Measurements from ENCODE around the gene GRK5. TPM values are rescaled to one million over a fixed set of nuclear protein-coding genes. Genes with fewer than 3 reads are reported as not detected.
"Not testable (repeated sequence)": the region's sequence is repeated elsewhere in the genome, so short reads cannot be mapped to it uniquely, and the experiment has no call there.

Gene GRK5
- total RNA-seq, 4 donors from 2014 or later, result 6.2 to 12.5 (median 9.1) TPM

DNA sequence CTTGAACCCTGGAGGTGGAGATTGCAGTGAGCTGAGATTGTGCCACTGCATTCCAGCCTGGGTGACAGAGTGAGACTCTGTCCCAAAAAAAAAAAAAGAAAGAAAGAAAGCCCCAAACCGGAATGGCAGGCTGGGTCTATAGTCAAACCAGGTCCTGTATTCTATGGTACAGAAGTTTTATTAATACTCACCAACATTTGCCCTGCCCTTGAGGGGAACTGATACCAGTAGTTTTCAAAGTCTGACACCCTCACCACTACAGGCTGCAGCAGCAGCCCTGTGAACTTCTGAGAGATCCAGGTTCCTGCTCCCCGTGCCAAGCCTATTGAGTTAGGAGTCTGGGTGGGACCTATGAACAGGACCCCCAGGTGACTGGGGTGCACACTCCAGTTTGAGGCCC, 254.6 kb downstream of the GRK5 start:
- H3K9me3 ChIP-seq, result no peaks in the 10 kb centered on the region
- no peaks in the 10 kb centered on the region for H3K27me3 ChIP-seq
- DNase-seq, result no peak
- intact Hi-C loops (cut with DNase I; ENCODE audit: low total_unique reads), result no loop called here
- no peak for TF ChIP-seq POLR2A (IDR thresholded peaks at IDR 0.05)
- TF ChIP-seq, protein P1, sequence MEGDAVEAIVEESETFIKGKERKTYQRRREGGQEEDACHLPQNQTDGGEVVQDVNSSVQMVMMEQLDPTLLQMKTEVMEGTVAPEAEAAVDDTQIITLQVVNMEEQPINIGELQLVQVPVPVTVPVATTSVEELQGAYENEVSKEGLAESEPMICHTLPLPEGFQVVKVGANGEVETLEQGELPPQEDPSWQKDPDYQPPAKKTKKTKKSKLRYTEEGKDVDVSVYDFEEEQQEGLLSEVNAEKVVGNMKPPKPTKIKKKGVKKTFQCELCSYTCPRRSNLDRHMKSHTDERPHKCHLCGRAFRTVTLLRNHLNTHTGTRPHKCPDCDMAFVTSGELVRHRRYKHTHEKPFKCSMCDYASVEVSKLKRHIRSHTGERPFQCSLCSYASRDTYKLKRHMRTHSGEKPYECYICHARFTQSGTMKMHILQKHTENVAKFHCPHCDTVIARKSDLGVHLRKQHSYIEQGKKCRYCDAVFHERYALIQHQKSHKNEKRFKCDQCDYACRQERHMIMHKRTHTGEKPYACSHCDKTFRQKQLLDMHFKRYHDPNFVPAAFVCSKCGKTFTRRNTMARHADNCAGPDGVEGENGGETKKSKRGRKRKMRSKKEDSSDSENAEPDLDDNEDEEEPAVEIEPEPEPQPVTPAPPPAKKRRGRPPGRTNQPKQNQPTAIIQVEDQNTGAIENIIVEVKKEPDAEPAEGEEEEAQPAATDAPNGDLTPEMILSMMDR (IDR thresholded peaks at IDR 0.05 in 4 of 5, conservative IDR thresholded peaks at IDR 0.05 in 1 of 5), result no peak
- in situ Hi-C loops (cut with MboI; ENCODE audit: low sequenced_read_pairs in 4 of 4), result no loop called here
- no peaks in the 10 kb centered on the region for H3K36me3 ChIP-seq
- H3K4me3 ChIP-seq, result no peak overlapping the region
- no peaks in the 10 kb centered on the region for H3K4me1 ChIP-seq
- ATAC-seq, result no peak
- H3K27ac ChIP-seq, result no peak overlapping the region

- in situ Hi-C loops (cut with MboI; ENCODE audit: low sequenced_read_pairs in 4 of 4) (no loop called here), intact Hi-C loops (cut with DNase I; ENCODE audit: low total_unique reads) (no loop called here)
- H3K4me3 ChIP-seq, result no peak overlapping the region
- TF ChIP-seq POLR2A (IDR thresholded peaks at IDR 0.05), result no peak
- DNase-seq, result no peak
- H3K27ac ChIP-seq, result no peak overlapping the region
- ATAC-seq, result no peak
- H3K27me3 ChIP-seq, result no peaks in the 10 kb centered on the region
- no peaks in the 10 kb centered on the region for H3K9me3 ChIP-seq
- H3K4me1 ChIP-seq, result no peaks in the 10 kb centered on the region
- H3K36me3 ChIP-seq, result no peaks in the 10 kb centered on the region
These were observed 255.4 kb downstream of the GRK5 start for GRCh38 chr10:119462773-119463172.

GRCh38 chr10:119463195-119463594, 255.8 kb downstream of the GRK5 start:
- DNase-seq; in situ Hi-C loops (cut with MboI; ENCODE audit: low sequenced_read_pairs in 4 of 4); H3K4me3 ChIP-seq; H3K36me3 ChIP-seq; ATAC-seq; H3K27me3 ChIP-seq; H3K9me3 ChIP-seq; H3K4me1 ChIP-seq; intact Hi-C loops (cut with DNase I; ENCODE audit: low total_unique reads); H3K27ac ChIP-seq: not testable (repeated sequence)

DNA sequence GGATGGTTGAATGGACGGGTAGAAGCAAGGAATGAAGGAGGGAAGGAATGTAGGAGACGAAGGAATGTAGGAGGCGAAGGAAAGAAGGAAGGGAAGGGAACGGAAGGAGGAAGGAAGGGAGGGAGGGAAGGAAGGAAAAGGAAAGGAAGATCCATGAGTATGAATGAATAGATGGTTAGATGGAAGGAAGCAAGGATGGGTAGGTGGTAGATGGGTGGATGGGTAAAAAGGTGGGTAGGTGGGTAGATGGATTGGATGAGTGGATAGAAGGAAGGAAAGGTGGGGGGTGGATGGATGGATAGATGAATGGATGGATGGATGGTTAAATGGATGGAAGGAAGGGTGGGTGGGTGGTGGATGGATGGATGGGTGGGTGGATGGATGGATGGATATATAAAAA, 257.7 kb downstream of the GRK5 start:
- Histone ChIP-seq H3K27me3 (no peaks in the 10 kb centered on the region), H3K27ac (no peak overlapping the region), H3K36me3 (no peaks in the 10 kb centered on the region), H3K9me3 (no peaks in the 10 kb centered on the region), H3K4me3 (no peak overlapping the region), H3K4me1 (no peaks in the 10 kb centered on the region)
- in situ Hi-C loops (cut with MboI; ENCODE audit: low sequenced_read_pairs in 4 of 4), result no loop called here
- DNase-seq, result no peak
- no peak for TF ChIP-seq POLR2A (IDR thresholded peaks at IDR 0.05)
- TF ChIP-seq, protein P1 (IDR thresholded peaks at IDR 0.05 in 4 of 5, conservative IDR thresholded peaks at IDR 0.05 in 1 of 5), result no peak
- intact Hi-C loops (cut with DNase I; ENCODE audit: low total_unique reads), result no loop called here
- ATAC-seq, result no peak

DNA sequence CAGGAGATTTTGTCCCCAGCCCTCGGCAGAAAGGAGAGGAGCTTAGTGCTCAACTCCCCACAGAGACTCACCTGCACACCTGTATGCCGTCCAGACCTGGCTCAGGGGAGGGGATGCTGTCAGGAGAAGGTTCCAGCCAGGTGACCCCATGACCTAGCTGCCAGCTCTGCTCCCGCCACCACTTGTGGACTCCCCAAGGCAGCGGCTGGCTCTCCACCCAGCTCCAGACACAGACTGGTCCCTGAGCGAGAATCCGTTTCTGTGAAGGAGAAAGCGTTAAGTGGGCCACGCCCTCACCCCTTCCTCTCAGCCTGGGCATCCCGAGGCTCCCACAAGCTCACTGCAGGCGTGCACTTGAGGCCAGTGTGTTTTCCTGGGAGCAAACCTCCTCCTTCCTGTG, 258.7 kb downstream of the GRK5 start:
- Histone ChIP-seq H3K36me3 (no peaks in the 10 kb centered on the region), H3K9me3 (no peaks in the 10 kb centered on the region), H3K27me3 (no peaks in the 10 kb centered on the region), H3K27ac (no peak overlapping the region), H3K4me3 (no peak overlapping the region), H3K4me1 (no peaks in the 10 kb centered on the region)
- TF ChIP-seq, protein P1 (IDR thresholded peaks at IDR 0.05 in 4 of 5, conservative IDR thresholded peaks at IDR 0.05 in 1 of 5), result no peak
- no peak for TF ChIP-seq POLR2A (IDR thresholded peaks at IDR 0.05)
- no peak for DNase-seq
- no peak for ATAC-seq
- in situ Hi-C loops (cut with MboI; ENCODE audit: low sequenced_read_pairs in 4 of 4) (no loop called here), intact Hi-C loops (cut with DNase I; ENCODE audit: low total_unique reads) (no loop called here)

- H3K4me1 ChIP-seq, result no peaks in the 10 kb centered on the region
- no peak for TF ChIP-seq POLR2A (IDR thresholded peaks at IDR 0.05)
- TF ChIP-seq, protein P1 (IDR thresholded peaks at IDR 0.05 in 4 of 5, conservative IDR thresholded peaks at IDR 0.05 in 1 of 5), result no peak
- no peaks in the 10 kb centered on the region for H3K9me3 ChIP-seq
- H3K4me3 ChIP-seq, result no peak overlapping the region
- ATAC-seq (no peak), DNase-seq (no peak)
- H3K36me3 ChIP-seq, result no peaks in the 10 kb centered on the region
- in situ Hi-C loops (cut with MboI; ENCODE audit: low sequenced_read_pairs in 4 of 4), result no loop called here
- no peaks in the 10 kb centered on the region for H3K27me3 ChIP-seq
- H3K27ac ChIP-seq, result no peak overlapping the region
- intact Hi-C loops (cut with DNase I; ENCODE audit: low total_unique reads), result no loop called here
These were observed 259.3 kb downstream of the GRK5 start for GRCh38 chr10:119466655-119467054.
